MM.1S (cell line): ENCODE results near the gene MRM3.
"Not testable (repeated sequence)": the region's sequence is repeated elsewhere in the genome, so short reads cannot be mapped to it uniquely, and the experiment has no call there.

ENCODE experiments used
- DNase-seq: peaks from one replicate; pipeline ENCODE4 v3.0.0-alpha.2; 2015
- H2AFZ ChIP-seq: fragments of 300-600 bp; sonication (generic); 2 replicates; pipeline ENCODE4 v1.6.0; 2016; ENCODE audit warnings: antibody characterized with exemption, low read length
- H3F3A ChIP-seq: fragments of 300-600 bp; sonication (generic); 2 replicates; pipeline ENCODE4 v1.6.1; 2016; ENCODE audit warnings: mild to moderate bottlenecking, antibody characterized with exemption, low read length, moderate library complexity, mixed read lengths; ENCODE audit not compliant: insufficient read depth
- H3K27ac ChIP-seq: fragments of 300-600 bp; sonication (generic); 2 replicates; pipeline ENCODE4 v1.5.1; 2016; ENCODE audit warnings: mild to moderate bottlenecking, low read length
- H3K27me3 ChIP-seq: fragments of 300-600 bp; sonication (generic); replicated peaks from 2 replicates; pipeline ENCODE4 v1.6.0; 2016; ENCODE audit warnings: low read length; ENCODE audit not compliant: insufficient read depth
- H3K36me3 ChIP-seq: fragments of 300-600 bp; sonication (generic); replicated peaks from 2 replicates; pipeline ENCODE4 v1.6.1; 2016; ENCODE audit warnings: mild to moderate bottlenecking, low read length, mixed read lengths; ENCODE audit not compliant: insufficient read depth
- H3K4me1 ChIP-seq: fragments of 300-600 bp; sonication (generic); 2 replicates; pipeline ENCODE4 v1.6.1; 2016; ENCODE audit warnings: low read length, mixed read lengths
- H3K4me2 ChIP-seq: fragments of 300-600 bp; sonication (generic); 2 replicates; pipeline ENCODE4 v1.6.0; 2016; ENCODE audit warnings: low read depth, low read length
- H3K4me3 ChIP-seq: fragments of 300-600 bp; sonication (generic); 2 replicates; pipeline ENCODE4 v1.5.1; 2016; ENCODE audit warnings: low read length, mixed read lengths
- H3K79me2 ChIP-seq: fragments of 300-600 bp; sonication (generic); 2 replicates; pipeline ENCODE4 v1.6.1; 2016; ENCODE audit warnings: mixed run types, low read length, mixed read lengths
- H3K9ac ChIP-seq: fragments of 300-600 bp; sonication (generic); 2 replicates; pipeline ENCODE4 v1.6.1; 2016; ENCODE audit warnings: low read length, mixed read lengths
- H3K9me2 ChIP-seq: fragments of 300-600 bp; sonication (generic); replicated peaks from 2 replicates; pipeline ENCODE4 v1.6.1; 2016; ENCODE audit warnings: mild to moderate bottlenecking, low read length, mixed read lengths; ENCODE audit not compliant: insufficient read depth
- H3K9me3 ChIP-seq: fragments of 300-600 bp; sonication (generic); replicated peaks from 2 replicates; pipeline ENCODE4 v1.6.1; 2016; ENCODE audit warnings: mild to moderate bottlenecking, low read length, mixed read lengths; ENCODE audit not compliant: insufficient read depth
- H4K20me1 ChIP-seq: fragments of 300-600 bp; sonication (generic); 2 replicates; pipeline ENCODE4 v1.6.1; 2016; ENCODE audit warnings: mild to moderate bottlenecking, low read length, moderate library complexity, mixed read lengths; ENCODE audit not compliant: insufficient read depth
- EZH2 ChIP-seq: fragments of 300-600 bp; sonication (generic); optimal IDR thresholded peaks from 2 replicates; pipeline ENCODE3; 2017; ENCODE audit warnings: low read depth, mild to moderate bottlenecking, antibody characterized with exemption, low read length, mixed read lengths
- EZH2phosphoT487 ChIP-seq: fragments of 300-600 bp; sonication (generic); IDR thresholded peaks from 2 replicates; pipeline ENCODE4 v1.6.1; 2018; ENCODE audit warnings: antibody characterized with exemption, low read length
- TF ChIP-seq, protein P1 (sequence below): fragments of 300-600 bp; sonication (generic); IDR thresholded peaks from 2 replicates; pipeline ENCODE4 v1.5.1; 2016; ENCODE audit warnings: antibody characterized with exemption, low read length, mixed read lengths

MRM3 gene

DNA sequence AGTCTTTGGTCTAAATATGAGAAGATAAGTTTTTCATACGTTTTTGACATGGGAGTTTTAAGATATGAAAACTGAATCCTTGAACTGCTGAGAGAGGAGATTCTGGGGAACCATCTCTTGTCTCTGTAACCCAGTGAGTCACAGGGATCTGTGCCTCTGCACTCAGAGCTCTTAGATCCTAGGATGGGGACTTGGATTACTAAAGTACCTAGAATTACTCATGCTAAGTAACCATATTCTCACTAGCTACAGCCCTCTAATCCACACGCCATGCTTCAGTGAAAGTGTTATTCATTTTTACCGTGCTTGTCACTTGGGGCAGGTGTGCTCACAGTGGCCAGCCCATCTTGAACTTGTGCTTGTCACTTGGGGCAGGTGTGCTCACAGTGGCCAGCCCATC is 2.0 kb downstream of the MRM3 start:
- Histone ChIP-seq H3K27me3 (no peaks in the 10 kb centered on the region), H3K27ac (no peak overlapping the region), H2AFZ (no peak overlapping the region), H3K36me3 (0 out of 2 replicates have a peak, but pooled peaks cover under 1% of the 10 kb centered on the region), H3K4me1 (peaks cover 12% of the 10 kb centered on the region), H3K4me2 (no peak overlapping the region), H3K9me2 (no peaks in the 10 kb centered on the region), H3F3A (no peaks in the 10 kb centered on the region), H4K20me1 (no peaks in the 10 kb centered on the region), H3K9me3 (no peaks in the 10 kb centered on the region), H3K79me2 (peaks cover 45% of the 10 kb centered on the region), H3K4me3 (no peak overlapping the region), H3K9ac (no peak overlapping the region)
- TF ChIP-seq, protein P1, sequence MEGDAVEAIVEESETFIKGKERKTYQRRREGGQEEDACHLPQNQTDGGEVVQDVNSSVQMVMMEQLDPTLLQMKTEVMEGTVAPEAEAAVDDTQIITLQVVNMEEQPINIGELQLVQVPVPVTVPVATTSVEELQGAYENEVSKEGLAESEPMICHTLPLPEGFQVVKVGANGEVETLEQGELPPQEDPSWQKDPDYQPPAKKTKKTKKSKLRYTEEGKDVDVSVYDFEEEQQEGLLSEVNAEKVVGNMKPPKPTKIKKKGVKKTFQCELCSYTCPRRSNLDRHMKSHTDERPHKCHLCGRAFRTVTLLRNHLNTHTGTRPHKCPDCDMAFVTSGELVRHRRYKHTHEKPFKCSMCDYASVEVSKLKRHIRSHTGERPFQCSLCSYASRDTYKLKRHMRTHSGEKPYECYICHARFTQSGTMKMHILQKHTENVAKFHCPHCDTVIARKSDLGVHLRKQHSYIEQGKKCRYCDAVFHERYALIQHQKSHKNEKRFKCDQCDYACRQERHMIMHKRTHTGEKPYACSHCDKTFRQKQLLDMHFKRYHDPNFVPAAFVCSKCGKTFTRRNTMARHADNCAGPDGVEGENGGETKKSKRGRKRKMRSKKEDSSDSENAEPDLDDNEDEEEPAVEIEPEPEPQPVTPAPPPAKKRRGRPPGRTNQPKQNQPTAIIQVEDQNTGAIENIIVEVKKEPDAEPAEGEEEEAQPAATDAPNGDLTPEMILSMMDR: no peak
- TF ChIP-seq EZH2phosphoT487: no peak
- TF ChIP-seq EZH2: no peak
- no peak for DNase-seq

GRCh38 chr17:785901-786300 is 3.7 kb downstream of the MRM3 start:
- H3K9me2 ChIP-seq, H3K4me3 ChIP-seq, H3K9me3 ChIP-seq, H4K20me1 ChIP-seq, DNase-seq, H2AFZ ChIP-seq, H3K36me3 ChIP-seq, H3K27ac ChIP-seq, H3K27me3 ChIP-seq, H3K4me2 ChIP-seq, H3K9ac ChIP-seq, H3F3A ChIP-seq: not testable (repeated sequence)
- peaks cover 39% of the 10 kb centered on the region for H3K79me2 ChIP-seq
- H3K4me1 ChIP-seq: peaks cover 12% of the 10 kb centered on the region

GRCh38 chr17:787641-788221 is 5.6 kb downstream of the MRM3 start:
- DNase-seq: no peak
- Histone ChIP-seq H3K4me3 (no peak overlapping the region), H3K36me3 (peaks cover 13% of the 10 kb centered on the region; the same call in 1 of the 2 replicates), H3K79me2 (peaks cover 21% of the 10 kb centered on the region), H3K4me1 (peaks cover 7% of the 10 kb centered on the region; the same call in 1 of the 2 replicates), H3K9me3 (no peaks in the 10 kb centered on the region), H3K9ac (no peak overlapping the region), H4K20me1 (no peaks in the 10 kb centered on the region), H3K27ac (no peak overlapping the region), H3K9me2 (no peaks in the 10 kb centered on the region), H3K27me3 (no peaks in the 10 kb centered on the region), H3F3A (no peaks in the 10 kb centered on the region), H2AFZ (no peak overlapping the region), H3K4me2 (no peak overlapping the region)
- TF ChIP-seq, protein P1: no peak
- TF ChIP-seq EZH2phosphoT487: no peak
- no peak for TF ChIP-seq EZH2

GRCh38 chr17:788551-788950 is 6.4 kb downstream of the MRM3 start:
- TF ChIP-seq EZH2phosphoT487: no peak
- TF ChIP-seq, protein P1: no peak
- no peak for TF ChIP-seq EZH2
- peaks cover 13% of the 10 kb centered on the region; the same call in 1 of the 2 replicates for H3K36me3 ChIP-seq

More at GRCh38 chr17:788551-788950, 6.4 kb downstream of the MRM3 start:
- Histone ChIP-seq H3K27ac (no peak overlapping the region), H2AFZ (no peak overlapping the region), H3K4me1 (0 out of 2 replicates have a peak, but pooled peaks cover under 1% of the 10 kb centered on the region), H3K9me3 (no peaks in the 10 kb centered on the region), H3K4me2 (no peak overlapping the region), H3K9me2 (no peaks in the 10 kb centered on the region), H3K4me3 (no peak overlapping the region), H3K9ac (no peak overlapping the region), H3K27me3 (no peaks in the 10 kb centered on the region), H4K20me1 (no peaks in the 10 kb centered on the region), H3F3A (no peaks in the 10 kb centered on the region), H3K79me2 (peaks cover 13% of the 10 kb centered on the region)
- DNase-seq: no peak
